Measurements from ENCODE around the gene IL2RA.
"Not testable (repeated sequence)": the region's sequence is repeated elsewhere in the genome, so short reads cannot be mapped to it uniquely, and the experiment has no call there.

IL2RA gene

DNA sequence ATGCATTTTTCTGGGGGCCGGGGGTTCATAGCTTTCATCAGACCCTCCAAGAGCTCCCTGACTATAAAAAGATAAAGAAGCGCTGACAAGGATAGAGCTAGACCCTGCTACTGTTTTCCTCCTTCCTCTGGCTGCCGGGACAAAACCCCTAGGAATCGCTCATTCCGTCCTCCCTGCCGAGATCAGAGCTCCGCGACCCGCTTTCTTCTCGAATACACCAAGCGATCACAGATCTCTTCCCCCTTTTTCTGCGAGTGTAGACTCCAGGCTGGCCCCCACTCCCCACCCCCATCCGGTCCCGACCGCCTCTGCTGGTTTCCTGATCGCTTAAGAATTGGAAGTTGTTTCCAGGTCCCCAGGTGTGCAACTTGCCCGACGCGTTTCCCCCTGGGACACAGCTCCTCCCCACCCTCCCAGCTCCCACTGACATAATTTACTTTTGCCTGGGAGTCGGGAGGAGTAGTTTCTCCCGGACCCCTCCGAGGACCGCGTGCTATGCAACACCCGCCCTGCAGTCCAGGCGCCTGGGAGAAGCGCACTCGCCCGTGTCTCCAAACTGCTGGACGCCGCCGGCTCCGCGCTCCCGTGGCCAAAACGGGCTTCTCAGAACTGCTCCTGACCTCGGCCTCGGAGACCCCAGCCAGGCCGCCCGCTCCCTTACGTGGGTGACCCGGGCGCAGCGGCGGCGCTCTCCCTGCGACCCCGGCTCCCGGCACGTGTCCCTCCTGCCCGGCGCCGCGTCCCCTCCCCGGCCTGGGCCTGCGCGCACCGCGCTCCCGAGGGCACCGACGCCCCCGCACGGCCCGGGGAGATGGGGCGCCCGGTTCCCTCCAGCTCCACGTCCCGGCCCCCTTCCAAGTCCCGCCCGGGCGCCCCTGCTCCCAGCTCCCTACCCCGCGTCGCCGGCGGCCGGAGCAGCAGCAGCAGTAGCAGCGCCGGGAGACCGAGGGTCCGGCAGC is 85.4 kb downstream of the IL2RA start:
- DNase-seq, result no peak

GRCh38 chr10:5975641-5976473 is 86.3 kb downstream of the IL2RA start:
- no peak for DNase-seq

DNA sequence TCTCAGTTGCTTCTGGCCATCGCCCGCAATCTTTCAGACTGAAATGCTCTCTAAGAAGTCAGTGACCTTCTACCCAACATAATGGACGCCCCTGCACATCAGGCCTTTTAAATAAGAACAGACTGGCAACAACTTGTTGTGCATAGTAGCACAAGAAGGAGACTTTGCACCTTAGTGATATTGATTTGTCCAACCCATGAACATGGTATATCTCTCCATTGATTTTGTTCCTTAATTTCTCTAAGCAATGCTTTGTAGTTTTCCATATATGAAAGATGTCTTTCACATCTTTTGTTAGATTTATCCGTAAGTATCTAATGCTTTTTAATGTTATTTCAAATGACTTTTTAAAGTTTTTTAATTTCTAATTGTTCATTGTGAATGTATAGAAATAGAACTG is 89.1 kb downstream of the IL2RA start:
- DNase-seq, result no peak

- DNase-seq, result no peak
Observed at GRCh38 chr10:5971886-5972285, 90.3 kb downstream of the IL2RA start.

DNA sequence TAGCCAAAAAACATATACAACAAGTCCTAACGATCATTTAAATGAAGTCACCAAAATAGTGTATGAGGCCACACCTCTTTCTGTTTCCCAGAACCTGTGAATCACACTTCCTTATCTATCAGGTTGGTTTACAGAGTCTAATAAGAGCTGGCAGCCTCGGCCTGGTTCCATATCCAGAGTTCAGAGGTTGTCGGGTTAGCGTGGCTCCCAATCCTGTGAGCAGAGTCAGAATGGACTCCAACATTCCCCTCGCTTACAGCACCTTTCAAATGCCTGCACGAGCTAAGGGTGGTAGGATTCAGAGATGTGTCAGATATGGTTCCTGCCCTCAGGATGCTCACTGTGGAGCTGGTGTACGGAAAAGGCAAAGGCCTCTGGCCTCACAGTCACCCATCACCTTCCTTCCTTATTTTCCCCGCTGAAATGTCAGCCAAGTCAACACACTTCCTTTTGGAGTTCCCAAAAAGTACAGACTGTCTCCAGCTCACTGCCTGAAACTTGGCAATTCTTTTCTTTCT is 90.8 kb downstream of the IL2RA start:
- DNase-seq, result no peak

DNA sequence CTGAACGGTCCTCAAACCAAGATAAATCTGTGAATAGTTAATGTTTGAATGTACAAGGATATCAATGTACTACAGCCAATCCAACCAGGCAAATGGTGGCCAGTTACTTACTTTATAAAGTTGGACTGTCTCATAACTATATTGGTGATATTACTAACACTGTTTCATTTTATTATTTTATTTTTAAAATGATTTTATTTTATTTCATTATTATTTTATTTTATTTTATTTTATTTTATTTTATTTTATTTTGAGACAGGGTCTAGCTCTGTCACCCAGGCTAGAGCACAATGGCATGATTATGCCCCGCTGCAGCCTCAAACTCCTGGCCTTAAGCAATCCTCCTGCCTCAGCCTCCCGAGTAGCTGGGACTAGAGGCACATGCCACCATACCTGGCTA is 91.6 kb downstream of the IL2RA start:
- DNase-seq, result no peak

DNA sequence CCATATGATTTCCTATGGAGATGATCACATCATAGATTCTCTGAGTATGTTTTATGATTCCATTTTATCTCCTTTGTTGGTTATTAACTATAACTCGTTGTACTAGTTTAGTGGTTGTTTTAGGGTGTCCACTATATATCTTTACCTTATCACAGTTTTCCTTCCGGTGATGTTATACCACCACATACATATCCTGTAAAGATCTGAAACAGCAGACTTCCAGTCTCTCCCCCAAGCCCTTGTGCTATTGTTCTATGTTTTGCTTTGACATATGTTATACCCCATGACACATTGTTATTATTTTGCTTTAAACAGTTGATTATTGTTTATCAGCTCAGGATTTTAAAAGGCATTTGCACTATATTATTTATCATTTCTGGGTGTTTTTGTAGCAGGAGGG is 92.1 kb downstream of the IL2RA start:
- DNase-seq, result no peak

DNA sequence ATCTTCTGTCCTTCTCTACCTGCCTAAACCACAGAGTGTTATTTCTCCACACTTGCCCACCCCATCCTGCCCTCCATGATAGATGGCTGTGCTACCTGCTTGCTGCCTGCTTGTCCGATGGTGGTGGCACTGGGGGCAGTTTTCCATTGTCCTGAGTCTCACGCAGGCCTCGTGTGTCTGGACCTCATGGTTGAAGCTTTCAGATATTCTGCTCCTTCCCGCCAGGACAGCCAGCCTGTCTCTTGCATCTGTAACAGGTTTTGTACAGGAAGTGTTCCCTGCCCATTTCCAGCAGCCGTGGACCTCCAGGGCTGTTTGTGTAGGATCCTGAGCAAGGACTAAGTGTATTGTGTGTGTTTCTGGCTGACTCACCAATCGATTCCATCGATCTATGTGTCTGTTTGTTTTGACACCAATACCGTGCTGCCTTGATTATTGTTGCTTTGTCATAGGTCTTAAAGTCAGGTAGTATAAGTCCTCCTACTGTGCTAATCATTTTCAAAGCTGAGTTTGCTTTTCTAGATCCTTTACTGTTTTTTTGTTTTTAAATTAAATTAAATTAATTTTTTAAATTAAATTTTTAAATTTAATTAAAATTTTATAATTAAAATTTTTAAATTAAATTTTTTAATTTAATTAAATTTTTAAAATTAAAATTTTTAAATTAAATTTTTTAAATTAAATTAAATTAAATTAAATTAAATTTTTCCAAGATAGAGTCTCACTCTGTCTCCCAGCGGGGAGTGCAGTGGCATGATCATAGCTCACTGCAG is 93.3 kb downstream of the IL2RA start:
- no peak for DNase-seq

- no peak for DNase-seq
Observed at GRCh38 chr10:5968037-5968680, 94.0 kb downstream of the IL2RA start.

GRCh38 chr10:5965266-5965665 is 96.9 kb downstream of the IL2RA start:
- DNase-seq, result no peak

DNA sequence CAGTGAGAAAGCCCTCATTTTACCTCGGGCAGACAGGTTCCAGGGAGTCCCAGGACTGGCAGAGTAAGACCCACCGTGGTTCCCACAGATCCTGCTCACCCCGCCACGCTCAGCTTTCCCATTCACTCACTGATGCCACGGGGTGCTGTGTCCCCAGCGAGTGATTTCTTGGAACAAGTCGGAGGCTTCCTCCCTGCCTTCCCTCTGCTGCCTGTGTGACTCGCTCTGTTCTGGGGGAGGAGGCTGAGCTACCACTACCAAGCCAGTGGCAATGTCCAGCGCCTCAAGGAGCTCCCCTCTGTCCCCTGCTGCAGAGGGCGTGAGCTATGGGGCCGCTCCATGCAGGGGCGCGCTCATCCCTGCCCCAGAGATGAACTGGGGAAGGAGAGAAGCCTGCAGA is 97.4 kb downstream of the IL2RA start:
- DNase-seq, result no peak

DNA sequence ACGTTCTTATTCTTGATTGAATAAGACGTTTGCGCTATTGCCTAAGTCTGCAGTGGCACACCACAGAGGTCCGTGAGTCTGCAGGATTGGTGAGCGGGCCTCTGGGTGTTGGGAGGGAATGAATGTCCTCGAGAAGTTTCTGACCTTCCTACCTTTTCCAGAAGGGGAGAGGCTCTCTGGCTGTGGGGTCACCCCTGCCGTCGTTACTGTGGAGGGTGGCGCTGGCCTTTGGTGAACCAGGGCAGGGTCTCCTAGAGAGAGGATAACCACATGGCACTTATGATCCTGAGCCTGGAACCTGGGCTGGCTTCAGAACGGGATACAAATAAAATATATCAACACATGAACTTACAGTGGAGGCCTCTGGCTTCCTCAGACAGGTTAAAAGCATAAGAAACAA is 98.6 kb downstream of the IL2RA start:
- DNase-seq, result no peak

DNA sequence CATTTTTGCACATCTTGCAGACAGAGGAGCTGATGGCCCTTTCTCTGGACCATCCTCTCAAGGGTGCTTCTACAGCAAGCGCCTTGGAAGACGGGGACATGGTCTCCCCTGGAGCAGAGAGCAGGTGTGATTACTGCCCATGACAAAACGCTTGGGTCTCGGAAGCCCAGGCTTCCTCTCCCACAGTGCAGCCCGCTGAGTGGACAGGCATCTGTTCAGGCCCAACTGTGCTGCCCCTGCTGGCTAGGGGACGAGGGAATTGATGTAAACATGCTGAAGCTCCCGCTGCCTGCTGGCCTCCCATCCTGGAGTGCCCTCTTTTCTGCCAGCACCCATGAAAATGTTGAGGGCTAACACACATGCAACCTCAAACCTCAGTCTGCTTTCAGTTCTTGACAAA is 99.1 kb downstream of the IL2RA start:
- no peak for DNase-seq

DNA sequence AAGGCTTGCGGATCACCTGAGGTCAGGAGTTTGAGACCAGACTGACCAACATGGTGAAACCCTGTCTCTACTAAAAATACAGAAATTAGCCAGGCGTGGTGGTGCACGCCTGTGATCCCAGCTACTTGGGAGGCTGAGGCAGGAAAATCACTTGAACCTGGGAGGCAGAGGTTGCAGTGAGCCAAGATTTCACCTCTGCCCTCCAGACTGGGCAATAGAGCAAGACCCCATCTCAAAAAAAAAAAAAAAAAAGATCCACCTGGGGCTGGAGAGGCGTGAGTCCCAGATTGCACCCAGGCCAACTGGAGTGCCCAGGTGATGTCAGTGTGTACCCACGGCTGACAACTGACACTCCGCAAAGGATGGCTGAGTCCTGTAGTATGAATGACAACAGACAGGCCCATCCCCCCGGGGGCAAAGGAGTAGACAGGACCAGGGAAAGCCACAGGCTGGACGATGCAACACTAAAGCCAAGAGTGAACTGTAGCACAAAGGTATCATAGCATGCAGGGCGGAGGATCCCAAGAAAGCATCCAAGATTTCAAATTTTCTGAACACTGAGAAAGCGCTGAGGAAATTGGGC is 99.7 kb downstream of the IL2RA start:
- not testable (repeated sequence) for DNase-seq

DNA sequence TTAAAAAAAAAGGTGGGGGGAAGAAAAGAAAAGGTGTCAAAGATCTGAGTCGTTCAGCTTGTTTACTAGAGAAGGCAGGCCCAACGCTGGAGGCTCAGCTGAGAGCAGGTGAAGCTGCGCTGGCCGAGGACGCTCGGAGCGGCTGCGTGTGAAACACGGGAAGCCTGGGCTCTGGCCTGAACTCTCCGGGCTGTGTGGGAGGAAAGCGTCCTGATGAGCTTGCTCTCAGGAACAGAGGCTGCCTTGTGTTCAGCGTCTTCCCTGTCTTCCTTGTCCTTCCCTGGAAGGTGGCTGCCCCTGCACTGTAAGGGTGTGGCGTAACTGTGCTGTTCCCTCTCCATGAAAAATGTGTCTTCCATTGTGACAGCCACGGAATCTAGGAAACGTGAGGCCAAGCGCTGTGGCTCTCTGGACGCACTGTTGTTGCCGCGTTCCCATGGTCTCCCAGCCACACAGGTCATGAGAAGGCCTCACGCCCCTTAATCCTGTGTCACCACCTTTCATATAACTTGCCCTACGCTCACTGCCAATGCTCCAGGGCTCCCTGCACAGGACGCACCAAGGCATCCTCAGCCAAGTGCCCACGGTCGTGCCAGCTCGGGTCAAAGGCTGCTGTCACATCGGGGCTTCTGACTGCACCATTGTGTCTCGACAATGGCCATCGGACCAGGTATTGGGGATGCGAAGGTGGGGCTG is 100.6 kb downstream of the IL2RA start:
- DNase-seq, result no peak

DNA sequence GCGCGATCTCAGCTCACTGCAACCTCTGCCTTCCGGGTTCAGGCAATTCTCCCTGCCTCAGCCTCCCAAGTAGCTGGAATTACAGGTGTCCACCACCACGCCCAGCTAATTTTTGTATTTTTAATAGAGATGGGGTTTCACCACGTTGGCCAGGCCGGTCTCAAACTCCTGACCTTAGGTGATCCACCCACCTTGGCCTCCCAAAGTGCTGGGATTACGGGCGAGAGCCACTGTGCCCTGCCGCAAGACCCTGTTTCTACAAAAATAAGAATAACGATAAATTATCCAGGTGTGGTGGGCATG is 101.2 kb downstream of the IL2RA start:
- not testable (repeated sequence) for DNase-seq

Measured in NCI-H2107 (cell line).